ENCODE data around the gene LRRC72. TPM values are rescaled to one million over a fixed set of nuclear protein-coding genes. Genes with fewer than 3 reads are reported as not detected.
"Not testable (repeated sequence)": the region's sequence is repeated elsewhere in the genome, so short reads cannot be mapped to it uniquely, and the experiment has no call there.

The LRRC72 gene
- total RNA-seq, 2 donors from 2014 or later, result not detected

- intact Hi-C loops (cut with DNase I), result no loop called here
- TF ChIP-seq POLR2A (IDR thresholded peaks at IDR 0.05), result no peak
- no peak for TF ChIP-seq CTCF (IDR thresholded peaks at IDR 0.05)
- H3K27me3 ChIP-seq, result no peaks in the 10 kb centered on the region
- ATAC-seq (no peak), DNase-seq (no peak)
- H3K27ac ChIP-seq, result no peak overlapping the region
- H3K4me1 ChIP-seq, result peaks cover 8% of the 10 kb centered on the region
- no peaks in the 10 kb centered on the region for H3K9me3 ChIP-seq
- 84 to 88% methylated on average over 1 to 3 of the region's 3 CpGs for WGBS, 2 donors
- H3K4me3 ChIP-seq, result no peak overlapping the region
- no peaks in the 10 kb centered on the region for H3K36me3 ChIP-seq (replicated peaks in 1 of 2; ENCODE audit: insufficient read depth in 1 of 2, low read depth in 2 of 2)
These were observed 65.8 kb downstream of the LRRC72 start for GRCh38 chr7:16592395-16592794.

GRCh38 chr7:16594061-16594460, 67.4 kb downstream of the LRRC72 start:
- Histone ChIP-seq H3K36me3 (replicated peaks in 1 of 2; ENCODE audit: insufficient read depth in 1 of 2, low read depth in 2 of 2) (no peaks in the 10 kb centered on the region), H3K4me1 (peaks cover 8% of the 10 kb centered on the region), H3K27ac (no peak overlapping the region), H3K9me3 (no peaks in the 10 kb centered on the region), H3K27me3 (no peaks in the 10 kb centered on the region), H3K4me3 (no peak overlapping the region)
- intact Hi-C loops (cut with DNase I), result no loop called here
- DNase-seq (no peak), ATAC-seq (no peak)
- TF ChIP-seq CTCF (IDR thresholded peaks at IDR 0.05) (no peak), POLR2A (IDR thresholded peaks at IDR 0.05) (no peak)

- H3K9me3 ChIP-seq, result no peaks in the 10 kb centered on the region
- H3K4me3 ChIP-seq, result no peak overlapping the region
- WGBS, 2 donors, result 100% methylated on average over 1 of the region's 1 CpG
- no peak overlapping the region for H3K27ac ChIP-seq
- DNase-seq (no peak), ATAC-seq (no peak)
- H3K27me3 ChIP-seq, result no peaks in the 10 kb centered on the region
- TF ChIP-seq POLR2A (IDR thresholded peaks at IDR 0.05) (no peak), CTCF (IDR thresholded peaks at IDR 0.05) (no peak)
- H3K4me1 ChIP-seq, result peaks cover 8% of the 10 kb centered on the region
- H3K36me3 ChIP-seq (replicated peaks in 1 of 2; ENCODE audit: insufficient read depth in 1 of 2, low read depth in 2 of 2), result no peaks in the 10 kb centered on the region
- intact Hi-C loops (cut with DNase I), result no loop called here
These were observed 68.1 kb downstream of the LRRC72 start for GRCh38 chr7:16594676-16595075.

GRCh38 chr7:16595596-16595995, 69.0 kb downstream of the LRRC72 start:
- H3K27me3 ChIP-seq; H3K4me1 ChIP-seq; H3K27ac ChIP-seq; H3K36me3 ChIP-seq (replicated peaks in 1 of 2; ENCODE audit: insufficient read depth in 1 of 2, low read depth in 2 of 2); H3K4me3 ChIP-seq; intact Hi-C loops (cut with DNase I); H3K9me3 ChIP-seq; ATAC-seq; DNase-seq: not testable (repeated sequence)
- WGBS, 2 donors, result 67 to 79% methylated on average over 4 of the region's 4 CpGs

- DNase-seq (no peak), ATAC-seq (no peak)
- peaks cover 0 to 2% of the 10 kb centered on the region in 2 donors for H3K36me3 ChIP-seq (replicated peaks in 1 of 2; ENCODE audit: insufficient read depth in 1 of 2, low read depth in 2 of 2)
- H3K27ac ChIP-seq, result no peak overlapping the region
- H3K4me1 ChIP-seq, result no peaks in the 10 kb centered on the region
- WGBS, 2 donors, result 51 to 57% methylated on average over 4 of the region's 4 CpGs
- H3K27me3 ChIP-seq, result no peaks in the 10 kb centered on the region
- no peaks in the 10 kb centered on the region for H3K9me3 ChIP-seq
- TF ChIP-seq POLR2A (IDR thresholded peaks at IDR 0.05), result no peak
- TF ChIP-seq CTCF (IDR thresholded peaks at IDR 0.05), result no peak
- intact Hi-C loops (cut with DNase I), result no loop called here
- H3K4me3 ChIP-seq, result no peak overlapping the region
These were observed 71.4 kb downstream of the LRRC72 start for GRCh38 chr7:16598015-16598414.
